ENCODE data around the gene RBM7.

- TF ChIP-seq CTCF (IDR thresholded peaks at IDR 0.05; ENCODE audit: low read length), result no peak
- no peak for TF ChIP-seq EZH2 (optimal IDR thresholded peaks at IDR 0.05; ENCODE audit: low read depth, low read length)
- TF ChIP-seq EZH2phosphoT487 (IDR thresholded peaks at IDR 0.05; ENCODE audit: low read length), result no peak
These were observed 29.8 kb downstream of the RBM7 start for GRCh38 chr11:114430290-114430689.

Data from MM.1S (cell line).